H54 (cell line): ENCODE measurements around the gene CC2D2A.

Experiments used
- DNase-seq: peaks from one replicate; pipeline ENCODE4 v3.0.0; 2011; ENCODE audit warnings: low spot score, mixed read lengths; ENCODE audit not compliant: insufficient read length
- FAIRE-seq: peaks from 3 replicates; lab custom pipeline; 2011; peaks lifted over from hg19 to GRCh38; lab: Jason Lieb, UNC
- POLR2A ChIP-seq: IDR thresholded peaks from 2 replicates; pipeline ENCODE4 v1.6.1; 2011; ENCODE audit warnings: low read depth, mild to moderate bottlenecking, low read length

Gene CC2D2A

GRCh38 chr4:15469402-15470127, at the start of gene CC2D2A:
CC2D2A (plus strand) TSS chr4:15469882; CDS start chr4:15475933, 6,051 bp downstream.
- DNase-seq, result peak; percentile 19
- peak; percentile 65 for FAIRE-seq
- no peak for TF ChIP-seq POLR2A

- no peak for FAIRE-seq
- TF ChIP-seq POLR2A, result no peak
- no peak for DNase-seq
These were observed 49.0 kb upstream of the CC2D2A start for GRCh38 chr4:15420642-15421041.

GRCh38 chr4:15423285-15423711, 46.4 kb upstream of the CC2D2A start:
- no peak for DNase-seq
- no peak for FAIRE-seq
- no peak for TF ChIP-seq POLR2A

- no peak for DNase-seq
- TF ChIP-seq POLR2A, result no peak
- FAIRE-seq, result no peak
These were observed 44.2 kb upstream of the CC2D2A start for GRCh38 chr4:15425520-15425919.

- no peak for FAIRE-seq
- no peak for DNase-seq
- no peak for TF ChIP-seq POLR2A
These were observed 42.5 kb upstream of the CC2D2A start for GRCh38 chr4:15427161-15427560.

- no peak for DNase-seq
- no peak for FAIRE-seq
- TF ChIP-seq POLR2A, result no peak
These were observed 42.0 kb upstream of the CC2D2A start, which contains the start of gene C1QTNF7 for GRCh38 chr4:15427701-15428100. C1QTNF7 (plus strand) TSS chr4:15428033; CDS start chr4:15435744, 7,711 bp downstream.

GRCh38 chr4:15428611-15429010, 41.1 kb upstream of the CC2D2A start:
- FAIRE-seq, result no peak
- no peak for TF ChIP-seq POLR2A
- DNase-seq, result no peak

GRCh38 chr4:15434091-15434490, 35.6 kb upstream of the CC2D2A start:
- no peak for TF ChIP-seq POLR2A
- DNase-seq, result no peak
- no peak for FAIRE-seq

- no peak for FAIRE-seq
- DNase-seq, result no peak
- no peak for TF ChIP-seq POLR2A
These were observed 35.0 kb upstream of the CC2D2A start for GRCh38 chr4:15434676-15435075.

GRCh38 chr4:15436513-15436912, 33.2 kb upstream of the CC2D2A start:
- no peak for DNase-seq
- FAIRE-seq, result no peak
- no peak for TF ChIP-seq POLR2A

- DNase-seq (no peak), FAIRE-seq (no peak)
- no peak for TF ChIP-seq POLR2A
These were observed 30.6 kb upstream of the CC2D2A start for GRCh38 chr4:15438939-15439524.

- FAIRE-seq (no peak), DNase-seq (no peak)
- no peak for TF ChIP-seq POLR2A
These were observed 26.1 kb upstream of the CC2D2A start for GRCh38 chr4:15443371-15444160.

- FAIRE-seq (no peak), DNase-seq (no peak)
- TF ChIP-seq POLR2A, result no peak
These were observed 25.4 kb upstream of the CC2D2A start for GRCh38 chr4:15444276-15444675.

- no peak for DNase-seq
- no peak for FAIRE-seq
- TF ChIP-seq POLR2A, result no peak
These were observed 24.7 kb upstream of the CC2D2A start for GRCh38 chr4:15444879-15445547.
